GF-D8 (cell line): ENCODE data around the gene ALKBH1.
"Not testable (repeated sequence)": the region's sequence is repeated elsewhere in the genome, so short reads cannot be mapped to it uniquely, and the experiment has no call there.

Experiments
- DNase-seq: peaks from one replicate; lab custom pipeline; 2025; lab: John Stamatoyannopoulos, UW

Gene ALKBH1

GRCh38 chr14:77667331-77667730 lies 40.5 kb downstream of the ALKBH1 start:
- DNase-seq = no peak

- no peak for DNase-seq
Observed at GRCh38 chr14:77663293-77663692, 44.5 kb downstream of the ALKBH1 start.

GRCh38 chr14:77661562-77661961 lies 46.3 kb downstream of the ALKBH1 start:
- not testable (repeated sequence) for DNase-seq

GRCh38 chr14:77660754-77661153 lies 47.1 kb downstream of the ALKBH1 start:
- no peak for DNase-seq

GRCh38 chr14:77659831-77660230 lies 48.0 kb downstream of the ALKBH1 start:
- no peak for DNase-seq

- DNase-seq = no peak
Observed at GRCh38 chr14:77657280-77657679, 50.5 kb downstream of the ALKBH1 start.

GRCh38 chr14:77654001-77654441 lies 53.8 kb downstream of the ALKBH1 start:
- no peak for DNase-seq

- DNase-seq = no peak
Observed at GRCh38 chr14:77649326-77649725, 58.5 kb downstream of the ALKBH1 start.

GRCh38 chr14:77648520-77649200 lies 59.2 kb downstream of the ALKBH1 start:
- DNase-seq = no peak

- no peak for DNase-seq
Observed at GRCh38 chr14:77647853-77648252, 60.0 kb downstream of the ALKBH1 start.

GRCh38 chr14:77646907-77647306 lies 60.9 kb downstream of the ALKBH1 start:
- no peak for DNase-seq

GRCh38 chr14:77645520-77646230 lies 62.1 kb downstream of the ALKBH1 start:
- no peak for DNase-seq

- no peak for DNase-seq
Observed at GRCh38 chr14:77642407-77642806, 65.4 kb downstream of the ALKBH1 start.

GRCh38 chr14:77641534-77642341 lies 66.1 kb downstream of the ALKBH1 start:
- peak; percentile 48 for DNase-seq

GRCh38 chr14:77640756-77641533 lies 66.9 kb downstream of the ALKBH1 start:
- DNase-seq = no peak

GRCh38 chr14:77638771-77639171 lies 69.1 kb downstream of the ALKBH1 start:
- DNase-seq = no peak

GRCh38 chr14:77635869-77636268 lies 72.0 kb downstream of the ALKBH1 start:
- DNase-seq = not testable (repeated sequence)

- DNase-seq = not testable (repeated sequence)
Observed at GRCh38 chr14:77635466-77635865, 72.4 kb downstream of the ALKBH1 start.

GRCh38 chr14:77630111-77630510 lies 77.7 kb downstream of the ALKBH1 start:
- no peak for DNase-seq

- no peak for DNase-seq
Observed at GRCh38 chr14:77625360-77625759, 82.5 kb downstream of the ALKBH1 start.

GRCh38 chr14:77623201-77623600 lies 84.6 kb downstream of the ALKBH1 start:
- DNase-seq = no peak
